ENCODE measurements around the gene GAK. TPM values are rescaled to one million over a fixed set of nuclear protein-coding genes. Genes with fewer than 3 reads are reported as not detected.

Gene GAK
- total and polyA plus RNA-seq, 2 of the 13 experiments (the other 11 are each of a cell fraction or from before 2014, with no cell fraction given), result 17.5 to 44.3 TPM

DNA sequence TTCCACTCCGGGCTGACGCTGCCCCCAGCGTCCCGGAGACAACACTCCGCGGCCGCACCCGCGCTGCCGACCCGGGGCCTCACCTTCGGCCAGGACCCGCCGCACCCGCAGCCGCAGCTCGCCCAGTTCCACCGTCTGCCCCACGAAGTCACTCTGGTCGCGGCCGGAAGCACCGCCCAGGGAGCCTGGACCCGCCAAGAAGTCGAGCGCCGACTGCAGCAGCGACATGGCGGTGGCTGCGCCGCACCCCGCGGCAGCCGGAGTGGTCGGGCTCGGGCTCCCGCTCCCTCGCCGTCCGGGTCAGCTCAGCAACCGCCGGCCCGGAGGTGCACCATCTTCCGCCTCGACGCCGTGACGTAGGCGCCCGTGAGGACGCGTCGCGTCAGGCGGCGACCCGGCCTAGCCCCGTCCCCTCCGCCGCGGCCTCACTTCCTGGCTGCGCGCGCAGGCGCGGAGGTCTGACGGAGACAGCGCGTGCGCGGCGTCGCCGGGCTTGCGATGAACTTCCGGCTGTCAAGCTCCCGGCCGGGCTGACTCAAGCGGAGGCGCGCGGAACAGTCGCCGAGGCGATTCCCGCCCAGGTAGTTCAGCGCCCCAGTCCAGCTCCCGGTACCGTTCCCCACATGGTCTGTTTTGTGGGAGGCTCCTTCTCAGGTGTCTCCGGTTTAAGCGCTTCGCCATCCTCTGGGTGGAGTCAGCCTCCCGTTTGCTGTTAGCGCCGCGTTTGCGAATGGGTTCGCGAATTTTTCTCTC is at the start of gene GAK, which contains the start of gene TMEM175 (continued):
- TF ChIP-seq, protein P1, sequence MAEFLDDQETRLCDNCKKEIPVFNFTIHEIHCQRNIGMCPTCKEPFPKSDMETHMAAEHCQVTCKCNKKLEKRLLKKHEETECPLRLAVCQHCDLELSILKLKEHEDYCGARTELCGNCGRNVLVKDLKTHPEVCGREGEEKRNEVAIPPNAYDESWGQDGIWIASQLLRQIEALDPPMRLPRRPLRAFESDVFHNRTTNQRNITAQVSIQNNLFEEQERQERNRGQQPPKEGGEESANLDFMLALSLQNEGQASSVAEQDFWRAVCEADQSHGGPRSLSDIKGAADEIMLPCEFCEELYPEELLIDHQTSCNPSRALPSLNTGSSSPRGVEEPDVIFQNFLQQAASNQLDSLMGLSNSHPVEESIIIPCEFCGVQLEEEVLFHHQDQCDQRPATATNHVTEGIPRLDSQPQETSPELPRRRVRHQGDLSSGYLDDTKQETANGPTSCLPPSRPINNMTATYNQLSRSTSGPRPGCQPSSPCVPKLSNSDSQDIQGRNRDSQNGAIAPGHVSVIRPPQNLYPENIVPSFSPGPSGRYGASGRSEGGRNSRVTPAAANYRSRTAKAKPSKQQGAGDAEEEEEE (CRISPR knock-in tag; IDR thresholded peaks at IDR 0.05; ENCODE audit: borderline replicate concordance), result no peak
- TF ChIP-seq EHMT2 (IDR thresholded peaks at IDR 0.05; ENCODE audit: borderline replicate concordance, low read depth, low read length) (no peak), MAFG (CRISPR knock-in tag; IDR thresholded peaks at IDR 0.05) (no peak), SATB2 (CRISPR knock-in tag; IDR thresholded peaks at IDR 0.05) (no peak), RARA (CRISPR knock-in tag; IDR thresholded peaks at IDR 0.05) (no peak), RFX5 (IDR thresholded peaks at IDR 0.05; ENCODE audit: low read depth, low read length) (0 out of 2 replicates have a peak, but pooled peaks have one; percentile 15), ZNF24 (IDR thresholded peaks at IDR 0.05) (no peak), MAFK (conservative IDR thresholded peaks at IDR 0.05 in 1 of 2, IDR thresholded peaks at IDR 0.05 in 1 of 2; ENCODE audit: low read length in 2 of 2) (no peak), IKZF4 (CRISPR knock-in tag; IDR thresholded peaks at IDR 0.05; ENCODE audit: borderline replicate concordance, low read depth, not compliant biosample characterization) (no peak), ZNF746 (CRISPR knock-in tag; IDR thresholded peaks at IDR 0.05) (no peak), CEBPG (CRISPR knock-in tag; IDR thresholded peaks at IDR 0.05) (0 out of 2 replicates have a peak, but pooled peaks have one; percentile 7), ZNF616 (CRISPR knock-in tag; IDR thresholded peaks at IDR 0.05; ENCODE audit: low read depth) (no peak), MBD4 (IDR thresholded peaks at IDR 0.05; ENCODE audit: borderline replicate concordance, low read length) (no peak), ZNF777 (CRISPR knock-in tag; IDR thresholded peaks at IDR 0.05) (no peak), GATA4 (IDR thresholded peaks at IDR 0.05; ENCODE audit: borderline replicate concordance, low read depth) (no peak), ZNF501 (CRISPR knock-in tag; IDR thresholded peaks at IDR 0.05) (peak; percentile 90), RBFOX2 (IDR thresholded peaks at IDR 0.05; ENCODE audit: low read depth, low read length) (peak; percentile 94), ZNF329 (CRISPR knock-in tag; IDR thresholded peaks at IDR 0.05; ENCODE audit: low read depth) (peak; percentile 39; the same call in 1 of the 2 replicates), ZNF83 (CRISPR knock-in tag; IDR thresholded peaks at IDR 0.05; ENCODE audit: borderline replicate concordance) (no peak; the same call in 1 of the 2 replicates)
- TF ChIP-seq, protein P2, sequence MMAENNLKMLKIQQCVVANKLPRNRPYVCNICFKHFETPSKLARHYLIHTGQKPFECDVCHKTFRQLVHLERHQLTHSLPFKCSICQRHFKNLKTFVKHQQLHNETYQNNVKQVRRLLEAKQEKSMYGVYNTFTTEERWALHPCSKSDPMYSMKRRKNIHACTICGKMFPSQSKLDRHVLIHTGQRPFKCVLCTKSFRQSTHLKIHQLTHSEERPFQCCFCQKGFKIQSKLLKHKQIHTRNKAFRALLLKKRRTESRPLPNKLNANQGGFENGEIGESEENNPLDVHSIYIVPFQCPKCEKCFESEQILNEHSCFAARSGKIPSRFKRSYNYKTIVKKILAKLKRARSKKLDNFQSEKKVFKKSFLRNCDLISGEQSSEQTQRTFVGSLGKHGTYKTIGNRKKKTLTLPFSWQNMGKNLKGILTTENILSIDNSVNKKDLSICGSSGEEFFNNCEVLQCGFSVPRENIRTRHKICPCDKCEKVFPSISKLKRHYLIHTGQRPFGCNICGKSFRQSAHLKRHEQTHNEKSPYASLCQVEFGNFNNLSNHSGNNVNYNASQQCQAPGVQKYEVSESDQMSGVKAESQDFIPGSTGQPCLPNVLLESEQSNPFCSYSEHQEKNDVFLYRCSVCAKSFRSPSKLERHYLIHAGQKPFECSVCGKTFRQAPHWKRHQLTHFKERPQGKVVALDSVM (CRISPR knock-in tag; IDR thresholded peaks at IDR 0.05), result no peak; the same call in 1 of the 2 replicates
- TF ChIP-seq, protein P3, sequence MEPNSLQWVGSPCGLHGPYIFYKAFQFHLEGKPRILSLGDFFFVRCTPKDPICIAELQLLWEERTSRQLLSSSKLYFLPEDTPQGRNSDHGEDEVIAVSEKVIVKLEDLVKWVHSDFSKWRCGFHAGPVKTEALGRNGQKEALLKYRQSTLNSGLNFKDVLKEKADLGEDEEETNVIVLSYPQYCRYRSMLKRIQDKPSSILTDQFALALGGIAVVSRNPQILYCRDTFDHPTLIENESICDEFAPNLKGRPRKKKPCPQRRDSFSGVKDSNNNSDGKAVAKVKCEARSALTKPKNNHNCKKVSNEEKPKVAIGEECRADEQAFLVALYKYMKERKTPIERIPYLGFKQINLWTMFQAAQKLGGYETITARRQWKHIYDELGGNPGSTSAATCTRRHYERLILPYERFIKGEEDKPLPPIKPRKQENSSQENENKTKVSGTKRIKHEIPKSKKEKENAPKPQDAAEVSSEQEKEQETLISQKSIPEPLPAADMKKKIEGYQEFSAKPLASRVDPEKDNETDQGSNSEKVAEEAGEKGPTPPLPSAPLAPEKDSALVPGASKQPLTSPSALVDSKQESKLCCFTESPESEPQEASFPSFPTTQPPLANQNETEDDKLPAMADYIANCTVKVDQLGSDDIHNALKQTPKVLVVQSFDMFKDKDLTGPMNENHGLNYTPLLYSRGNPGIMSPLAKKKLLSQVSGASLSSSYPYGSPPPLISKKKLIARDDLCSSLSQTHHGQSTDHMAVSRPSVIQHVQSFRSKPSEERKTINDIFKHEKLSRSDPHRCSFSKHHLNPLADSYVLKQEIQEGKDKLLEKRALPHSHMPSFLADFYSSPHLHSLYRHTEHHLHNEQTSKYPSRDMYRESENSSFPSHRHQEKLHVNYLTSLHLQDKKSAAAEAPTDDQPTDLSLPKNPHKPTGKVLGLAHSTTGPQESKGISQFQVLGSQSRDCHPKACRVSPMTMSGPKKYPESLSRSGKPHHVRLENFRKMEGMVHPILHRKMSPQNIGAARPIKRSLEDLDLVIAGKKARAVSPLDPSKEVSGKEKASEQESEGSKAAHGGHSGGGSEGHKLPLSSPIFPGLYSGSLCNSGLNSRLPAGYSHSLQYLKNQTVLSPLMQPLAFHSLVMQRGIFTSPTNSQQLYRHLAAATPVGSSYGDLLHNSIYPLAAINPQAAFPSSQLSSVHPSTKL (CRISPR knock-in tag; IDR thresholded peaks at IDR 0.05), result peak; percentile 31; the same call in 1 of the 2 replicates
- TF ChIP-seq, protein P4, sequence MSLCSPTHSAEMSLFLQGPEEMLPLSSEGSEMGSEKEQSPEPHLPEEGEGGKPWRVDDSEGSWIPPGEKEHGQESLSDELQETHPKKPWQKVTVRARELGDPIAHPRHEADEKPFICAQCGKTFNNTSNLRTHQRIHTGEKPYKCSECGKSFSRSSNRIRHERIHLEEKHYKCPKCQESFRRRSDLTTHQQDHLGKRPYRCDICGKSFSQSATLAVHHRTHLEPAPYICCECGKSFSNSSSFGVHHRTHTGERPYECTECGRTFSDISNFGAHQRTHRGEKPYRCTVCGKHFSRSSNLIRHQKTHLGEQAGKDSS (CRISPR knock-in tag; IDR thresholded peaks at IDR 0.05; ENCODE audit: borderline replicate concordance, low read depth), result no peak
